B cell (primary cell): ENCODE data around the gene NDUFA8. TPM values are rescaled to one million over a fixed set of nuclear protein-coding genes. Genes with fewer than 3 reads are reported as not detected.

Source experiments
- ATAC-seq: fragments of 200-7000 bp; cut with Tn5 transposase; one replicate; pipeline ENCODE4 v1.10.0; 2021; ENCODE audit warnings: low read depth, mild to moderate bottlenecking, moderate number of reproducible peaks, moderate library complexity
- CTCF ChIA-PET: fragments of 350-600 bp; sonication (Branson Sonifier 250); formaldehyde crosslinking; loops from one replicate; lab custom pipeline; 2021; ENCODE audit warnings: antibody characterized with exemption, inconsistent platforms; lab: Charles Lee
- POLR2A ChIA-PET: fragments of 350-600 bp; sonication (Branson Sonifier 250); formaldehyde crosslinking; loops from one replicate; lab custom pipeline; 2021; ENCODE audit warnings: antibody characterized with exemption; lab: Charles Lee
- DNase-seq: peaks from one replicate; pipeline ENCODE4 v3.0.0; 2013
- H2AFZ ChIP-seq: 2 replicates; pipeline ENCODE4 v1.6.1; 2012; ENCODE audit warnings: mild to moderate bottlenecking, low read depth, low read length; ENCODE audit not compliant: insufficient read depth, poor library complexity, severe bottlenecking
- H3K27ac ChIP-seq, 2 donors: 1 replicate in 1 of 2; 2 replicates in 1 of 2; pipeline ENCODE4 v1.5.1; 2012 to 2013; ENCODE audit warnings: low read length in 2 of 2, mild to moderate bottlenecking in 2 of 2, moderate library complexity in 1 of 2
- H3K27me3 ChIP-seq, 4 experiments: fragments of 200-600 bp in 1 of 4; sonication (generic) in 1 of 4; replicated peaks in 1 of 4; 1 replicate in 2 of 4; 2 replicates in 2 of 4; pipeline versions ENCODE4 v1.6.1 to v1.7.0; 2013 to 2016; ENCODE audit warnings: low read length in 3 of 4, mild to moderate bottlenecking in 2 of 4, mixed read lengths in 1 of 4, moderate library complexity in 1 of 4; ENCODE audit not compliant: insufficient read depth in 4 of 4, control insufficient read depth in 3 of 4; ENCODE audit errors: control extremely low read depth in 1 of 4
- H3K36me3 ChIP-seq, 2 experiments: replicated peaks in 1 of 2; 1 replicate in 1 of 2; 2 replicates in 1 of 2; pipeline versions ENCODE4 v1.6.1 to v1.7.1; 2013; ENCODE audit warnings: low read length in 1 of 2; ENCODE audit not compliant: insufficient read depth in 2 of 2, control insufficient read depth in 1 of 2; ENCODE audit errors: control extremely low read depth in 1 of 2, extremely low read depth in 1 of 2
- H3K4me1 ChIP-seq, 2 donors: fragments of 200-600 bp in 1 of 2; sonication (generic) in 1 of 2; 1 replicate in 1 of 2; 2 replicates in 1 of 2; pipeline versions ENCODE4 v1.5.1 to v1.6.1; 2013 to 2017; ENCODE audit warnings: low read length in 2 of 2; ENCODE audit not compliant: control insufficient read depth in 2 of 2, insufficient read depth in 2 of 2
- H3K4me2 ChIP-seq: replicated peaks from 2 replicates; pipeline ENCODE3; 2012; ENCODE audit warnings: mild to moderate bottlenecking, low read depth, low read length; ENCODE audit not compliant: poor library complexity, severe bottlenecking
- H3K4me3 ChIP-seq, 5 experiments: fragments of 200-600 bp in 1 of 5; sonication (generic) in 1 of 5; 1 replicate in 3 of 5; 2 replicates in 2 of 5; pipeline versions ENCODE4 v1.5.1 to v1.7.0; 2011 to 2016; ENCODE audit warnings: low read length in 4 of 5, mild to moderate bottlenecking in 4 of 5, low read depth in 2 of 5, control low read depth in 1 of 5, moderate library complexity in 1 of 5; ENCODE audit not compliant: insufficient read depth in 1 of 5; ENCODE audit errors: control extremely low read depth in 1 of 5, extremely low read depth in 1 of 5
- H3K79me2 ChIP-seq: fragments of 200-600 bp; sonication (generic); one replicate; pipeline ENCODE4 v1.6.0; 2016; ENCODE audit warnings: low read length; ENCODE audit not compliant: control insufficient read depth, insufficient read depth
- H3K9ac ChIP-seq: fragments of 200-600 bp; sonication (generic); 2 replicates; pipeline ENCODE4 v1.6.1; 2017; ENCODE audit warnings: mild to moderate bottlenecking, low read length, moderate library complexity
- H3K9me3 ChIP-seq, 3 donors: one replicate each; pipeline versions ENCODE4 v1.6.1 to v1.7.1; 2013; ENCODE audit warnings: low read length in 2 of 3; ENCODE audit not compliant: control insufficient read depth in 2 of 3, insufficient read depth in 1 of 3; ENCODE audit errors: control extremely low read depth in 1 of 3
- H4K20me1 ChIP-seq: 2 replicates; pipeline ENCODE4 v1.6.0; 2012; ENCODE audit warnings: mild to moderate bottlenecking, low read length; ENCODE audit not compliant: insufficient read depth, control insufficient read depth, poor library complexity, severe bottlenecking
- H3K27ac Mint-ChIP-seq: one replicate; pipeline ENCODE4 v1.8.0; 2021; ENCODE audit warnings: mixed read lengths
- H3K27me3 Mint-ChIP-seq: one replicate; pipeline ENCODE4 v1.8.0; 2021; ENCODE audit warnings: mixed read lengths
- H3K4me1 Mint-ChIP-seq: one replicate; pipeline ENCODE4 v1.8.0; 2021; ENCODE audit warnings: mixed read lengths
- H3K4me3 Mint-ChIP-seq: one replicate; pipeline ENCODE4 v1.8.0; 2021; ENCODE audit warnings: mixed read lengths
- H3K9me3 Mint-ChIP-seq: one replicate; pipeline ENCODE4 v1.8.0; 2022; ENCODE audit warnings: mixed read lengths; ENCODE audit not compliant: insufficient read depth
- EZH2 ChIP-seq: IDR thresholded peaks from 2 replicates; pipeline ENCODE4 v1.6.1; 2012; ENCODE audit warnings: borderline replicate concordance, low read depth, mild to moderate bottlenecking, moderate library complexity, low read length; ENCODE audit not compliant: insufficient read depth, poor library complexity, severe bottlenecking
- WGBS: methylation state at CpG from one replicate; pipeline ENCODE4 v1.1.5; 2013; ENCODE audit warnings: missing lambda C conversion rate; ENCODE audit not compliant: insufficient coverage; 5-methylcytosine and 5-hydroxymethylcytosine counted together
- intact Hi-C: fragments of 100-400 bp; cut with micrococcal nuclease; formaldehyde crosslinking; loops from one replicate; pipeline ENCODE4 v1.10.0; 2022
- polyA plus RNA-seq: library from polyadenylated mRNA; depleted of rRNA; stranded (reverse); fragments of >200 nt; gene quantifications from 2 replicates; pipeline ENCODE4 v1.2.3, GENCODE V29; 2012
- total RNA-seq, 2 donors: library from RNA; stranded (reverse); fragments of 120-200 nt in 1 of 2; gene quantifications; 1 replicate in 1 of 2; 2 replicates in 1 of 2; pipeline versions ENCODE4 v1.2.3 to v1.2.4, GENCODE V29; 2013 to 2022
- TF ChIP-seq, protein P1 (sequence below): fragments of 200-600 bp; IDR thresholded peaks from one replicate; pipeline ENCODE4 v1.8.0; 2022; ENCODE audit warnings: antibody characterized with exemption, mild to moderate bottlenecking

The NDUFA8 gene
- total and polyA plus RNA-seq, 2 donors (not counting 1 experiment from before 2014, with no cell fraction given), result 10.6 to 15.7 TPM

GRCh38 chr9:122204055-122204454, 44.5 kb upstream of the NDUFA8 start:
- no peak overlapping the region for H3K9ac ChIP-seq
- H3K4me3 ChIP-seq, result no peak overlapping the region
- ATAC-seq, result no peak
- Mint-ChIP-seq H3K27me3 (peaks cover 12% of the 10 kb centered on the region), H3K27ac (no peak overlapping the region), H3K9me3 (no peaks in the 10 kb centered on the region), H3K4me1 (no peaks in the 10 kb centered on the region), H3K4me3 (no peak overlapping the region)
- no peaks in the 10 kb centered on the region for H4K20me1 ChIP-seq
- no peak for DNase-seq
- TF ChIP-seq EZH2, result no peak
- TF ChIP-seq, protein P1, sequence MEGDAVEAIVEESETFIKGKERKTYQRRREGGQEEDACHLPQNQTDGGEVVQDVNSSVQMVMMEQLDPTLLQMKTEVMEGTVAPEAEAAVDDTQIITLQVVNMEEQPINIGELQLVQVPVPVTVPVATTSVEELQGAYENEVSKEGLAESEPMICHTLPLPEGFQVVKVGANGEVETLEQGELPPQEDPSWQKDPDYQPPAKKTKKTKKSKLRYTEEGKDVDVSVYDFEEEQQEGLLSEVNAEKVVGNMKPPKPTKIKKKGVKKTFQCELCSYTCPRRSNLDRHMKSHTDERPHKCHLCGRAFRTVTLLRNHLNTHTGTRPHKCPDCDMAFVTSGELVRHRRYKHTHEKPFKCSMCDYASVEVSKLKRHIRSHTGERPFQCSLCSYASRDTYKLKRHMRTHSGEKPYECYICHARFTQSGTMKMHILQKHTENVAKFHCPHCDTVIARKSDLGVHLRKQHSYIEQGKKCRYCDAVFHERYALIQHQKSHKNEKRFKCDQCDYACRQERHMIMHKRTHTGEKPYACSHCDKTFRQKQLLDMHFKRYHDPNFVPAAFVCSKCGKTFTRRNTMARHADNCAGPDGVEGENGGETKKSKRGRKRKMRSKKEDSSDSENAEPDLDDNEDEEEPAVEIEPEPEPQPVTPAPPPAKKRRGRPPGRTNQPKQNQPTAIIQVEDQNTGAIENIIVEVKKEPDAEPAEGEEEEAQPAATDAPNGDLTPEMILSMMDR, result no peak
- no peaks in the 10 kb centered on the region for H3K36me3 ChIP-seq
- H3K27me3 ChIP-seq, result no peaks in the 10 kb centered on the region
- CTCF ChIA-PET, result no interaction called here
- no peaks in the 10 kb centered on the region for H3K4me1 ChIP-seq
- WGBS, result 100% methylated on average over 3 of the region's 5 CpGs
- POLR2A ChIA-PET, result no interaction called here
- intact Hi-C loops, result no loop called here
- no peak overlapping the region for H3K27ac ChIP-seq
- no peaks in the 10 kb centered on the region for H3K9me3 ChIP-seq
- H3K79me2 ChIP-seq, result no peaks in the 10 kb centered on the region
- H2AFZ ChIP-seq, result no peak overlapping the region
- no peak overlapping the region for H3K4me2 ChIP-seq

DNA sequence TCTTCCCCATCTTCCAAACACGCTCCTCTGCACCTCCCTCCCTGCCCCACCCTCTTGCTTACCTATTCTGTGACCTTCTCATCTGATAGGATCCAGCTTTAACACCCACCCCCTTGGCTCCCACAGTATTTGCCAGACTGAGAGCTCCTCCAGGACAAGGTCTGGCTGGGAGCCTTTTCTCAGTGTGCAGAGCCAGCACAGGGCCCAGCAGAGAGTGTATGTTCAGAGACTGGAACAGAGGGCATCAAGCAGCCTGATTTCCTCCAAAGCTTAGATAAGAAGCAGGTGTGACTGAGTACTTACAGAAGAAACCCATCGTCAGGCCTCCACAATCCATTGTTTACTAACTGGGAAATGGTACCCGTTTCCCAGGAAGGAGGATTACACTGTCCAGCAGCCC, 42.5 kb upstream of the NDUFA8 start:
- H3K4me3 Mint-ChIP-seq, result no peak overlapping the region
- ChIA-PET POLR2A (no interaction called here), CTCF (no interaction called here)
- Histone ChIP-seq H3K9me3 (no peaks in the 10 kb centered on the region), H3K4me1 (no peaks in the 10 kb centered on the region), H3K4me2 (no peak overlapping the region), H3K9ac (no peak overlapping the region), H3K79me2 (no peaks in the 10 kb centered on the region), H3K4me3 (no peak overlapping the region), H3K27me3 (peaks cover 0 to 8% (median 0%) of the 10 kb centered on the region in 4 experiments), H3K27ac (no peak overlapping the region), H2AFZ (no peak overlapping the region), H3K36me3 (no peaks in the 10 kb centered on the region), H4K20me1 (no peaks in the 10 kb centered on the region)
- no peak for DNase-seq
- H3K9me3 Mint-ChIP-seq, result no peaks in the 10 kb centered on the region
- ATAC-seq, result no peak
- 89% methylated on average over 3 of the region's 3 CpGs for WGBS
- peaks cover 13% of the 10 kb centered on the region for H3K27me3 Mint-ChIP-seq
- TF ChIP-seq, protein P1, result no peak
- no peak for TF ChIP-seq EZH2
- H3K27ac Mint-ChIP-seq, result no peak overlapping the region
- intact Hi-C loops, result no loop called here
- no peaks in the 10 kb centered on the region for H3K4me1 Mint-ChIP-seq
